Memory B cell (primary cell): ENCODE measurements around the gene PARP1.
"Not testable (repeated sequence)": the region's sequence is repeated elsewhere in the genome, so short reads cannot be mapped to it uniquely, and the experiment has no call there.

Source experiments
- ATAC-seq: fragments of 150-1000 bp; cut with Tn5 transposase; 2 replicates; pipeline ENCODE4 v1.10.0; 2021; ENCODE audit warnings: low read depth, mild to moderate bottlenecking, moderate library complexity
- DNase-seq, 2 donors: peaks; one replicate each; pipeline ENCODE4 v3.0.0; 2022; ENCODE audit warnings: low spot score in 2 of 2
- H3K27ac Mint-ChIP-seq: one replicate; pipeline ENCODE4 v1.8.0; 2022; ENCODE audit warnings: mild to moderate bottlenecking, moderate library complexity, mixed read lengths
- H3K27me3 Mint-ChIP-seq: one replicate; pipeline ENCODE4 v1.8.0; 2022; ENCODE audit warnings: mixed read lengths
- H3K36me3 Mint-ChIP-seq: one replicate; pipeline ENCODE4 v1.8.0; 2022; ENCODE audit warnings: mild to moderate bottlenecking, mixed read lengths
- H3K4me1 Mint-ChIP-seq: one replicate; pipeline ENCODE4 v1.8.0; 2022; ENCODE audit warnings: mixed read lengths
- H3K4me3 Mint-ChIP-seq: one replicate; pipeline ENCODE4 v1.8.0; 2022; ENCODE audit warnings: mild to moderate bottlenecking, moderate library complexity, mixed read lengths
- H3K9me3 Mint-ChIP-seq: one replicate; pipeline ENCODE4 v1.8.0; 2022; ENCODE audit warnings: mixed read lengths

Gene PARP1

DNA sequence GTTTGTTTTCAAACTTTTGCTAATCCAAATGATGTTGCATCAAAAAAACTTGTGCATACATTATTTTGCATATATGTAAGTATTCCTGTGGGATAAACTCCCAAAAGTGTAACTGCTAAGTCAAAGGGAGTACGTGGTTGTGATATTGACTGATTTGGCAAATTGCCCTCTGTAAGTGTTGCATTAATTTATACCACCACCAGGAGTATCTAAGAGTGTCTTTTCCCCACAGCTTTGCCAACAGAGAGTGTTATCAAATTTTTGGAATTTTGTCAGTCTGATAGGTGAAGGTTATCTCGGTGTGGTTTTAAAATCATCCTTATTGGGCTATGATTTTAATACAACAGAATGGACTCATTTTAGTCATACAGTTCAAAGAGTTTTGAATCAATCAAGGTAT is 30.1 kb upstream of the PARP1 start:
- ATAC-seq (no peak), DNase-seq (no peak)
- H3K27ac Mint-ChIP-seq: peak overlapping the region; percentile 8
- H3K9me3 Mint-ChIP-seq: peaks cover 2% of the 10 kb centered on the region
- no peaks in the 10 kb centered on the region for H3K36me3 Mint-ChIP-seq
- H3K4me3 Mint-ChIP-seq: no peak overlapping the region
- H3K27me3 Mint-ChIP-seq: no peaks in the 10 kb centered on the region
- peaks cover 19% of the 10 kb centered on the region for H3K4me1 Mint-ChIP-seq

DNA sequence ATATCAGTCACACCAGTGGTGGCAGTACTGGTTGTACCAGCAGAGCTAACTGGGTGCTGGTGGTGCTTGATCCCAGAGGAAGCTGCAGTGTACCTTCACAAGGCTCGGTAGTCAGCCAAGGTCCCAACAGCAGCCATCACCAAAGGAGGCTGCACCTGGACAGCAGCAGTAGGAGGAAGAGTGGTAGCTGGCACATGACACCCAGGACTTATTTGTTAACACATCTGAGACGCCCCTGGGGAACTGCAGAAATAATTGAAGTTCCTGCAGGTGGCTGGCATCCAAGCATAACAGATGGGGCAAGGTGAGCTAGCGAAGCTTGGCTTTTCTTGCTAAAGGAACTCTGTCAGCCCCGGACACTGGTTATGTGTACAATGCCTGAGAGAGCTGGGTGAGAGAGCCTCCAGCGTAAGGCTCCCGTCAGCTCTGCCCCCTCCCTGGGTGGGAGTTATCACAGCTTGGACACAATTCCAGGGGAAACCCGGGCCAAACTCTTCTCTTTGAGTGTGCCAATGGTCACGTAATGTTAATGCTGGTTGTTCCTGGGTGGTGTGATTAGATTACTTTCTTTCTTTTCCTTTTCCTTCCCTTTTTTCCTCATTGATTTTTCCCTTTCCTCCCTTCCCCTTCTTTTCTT is 29.1 kb upstream of the PARP1 start:
- Mint-ChIP-seq H3K27ac (no peak overlapping the region), H3K27me3 (no peaks in the 10 kb centered on the region), H3K36me3 (no peaks in the 10 kb centered on the region), H3K4me1 (peaks cover 19% of the 10 kb centered on the region), H3K4me3 (peak overlapping the region; percentile 39), H3K9me3 (peaks cover 2% of the 10 kb centered on the region)
- peak; percentile 96 for ATAC-seq
- peak; percentile 41 to 71 for DNase-seq

DNA sequence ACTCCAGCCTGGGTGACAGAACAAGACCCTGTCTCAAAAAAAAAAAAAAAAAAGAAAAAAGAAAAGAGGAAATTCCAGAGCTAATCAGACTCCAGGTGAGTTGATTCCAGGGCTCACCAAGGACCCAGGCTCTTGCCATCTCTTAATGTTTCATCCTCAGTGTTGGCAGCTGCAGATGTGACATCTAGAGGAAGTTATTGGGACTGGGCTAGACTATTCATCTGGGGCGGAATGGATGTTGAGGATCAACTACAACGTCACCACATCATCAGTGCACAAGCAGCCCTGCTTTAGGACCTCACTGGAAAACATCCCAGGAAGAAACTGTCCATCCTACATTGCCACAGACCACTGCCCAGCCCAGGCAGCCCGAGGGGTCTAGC is 28.6 kb upstream of the PARP1 start:
- no peaks in the 10 kb centered on the region for H3K36me3 Mint-ChIP-seq
- H3K4me3 Mint-ChIP-seq: no peak overlapping the region
- no peaks in the 10 kb centered on the region for H3K27me3 Mint-ChIP-seq

DNA sequence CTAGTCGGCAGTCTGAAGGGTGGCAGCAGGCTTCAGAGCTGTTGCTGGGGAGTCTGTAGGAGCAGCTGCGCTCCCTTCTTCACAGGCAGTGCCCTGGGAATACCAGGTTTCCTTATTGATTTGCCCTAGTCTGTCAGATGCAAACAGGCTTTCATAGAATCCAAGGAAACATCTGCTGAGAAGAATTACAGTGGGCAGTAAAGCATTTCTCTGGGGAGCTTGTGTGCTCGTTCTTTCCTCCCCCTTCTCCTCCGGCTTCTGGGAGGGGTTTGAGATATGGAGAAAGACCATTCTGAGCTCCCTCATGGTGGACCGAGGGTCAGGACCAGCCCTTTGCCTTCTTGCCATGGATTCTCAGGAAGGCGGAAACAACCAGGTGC is 25.4 kb upstream of the PARP1 start:
- Mint-ChIP-seq H3K27me3 (no peaks in the 10 kb centered on the region), H3K4me3 (no peak overlapping the region), H3K4me1 (peaks cover 19% of the 10 kb centered on the region), H3K36me3 (no peaks in the 10 kb centered on the region), H3K9me3 (no peaks in the 10 kb centered on the region), H3K27ac (no peak overlapping the region)
- ATAC-seq (no peak), DNase-seq (no peak)

More for the DNA sequence above, 28.6 kb upstream of the PARP1 start:
- H3K9me3 Mint-ChIP-seq: peaks cover 2% of the 10 kb centered on the region
- ATAC-seq (peak; percentile 31), DNase-seq (no peak)
- H3K27ac Mint-ChIP-seq: no peak overlapping the region
- peaks cover 18% of the 10 kb centered on the region for H3K4me1 Mint-ChIP-seq

DNA sequence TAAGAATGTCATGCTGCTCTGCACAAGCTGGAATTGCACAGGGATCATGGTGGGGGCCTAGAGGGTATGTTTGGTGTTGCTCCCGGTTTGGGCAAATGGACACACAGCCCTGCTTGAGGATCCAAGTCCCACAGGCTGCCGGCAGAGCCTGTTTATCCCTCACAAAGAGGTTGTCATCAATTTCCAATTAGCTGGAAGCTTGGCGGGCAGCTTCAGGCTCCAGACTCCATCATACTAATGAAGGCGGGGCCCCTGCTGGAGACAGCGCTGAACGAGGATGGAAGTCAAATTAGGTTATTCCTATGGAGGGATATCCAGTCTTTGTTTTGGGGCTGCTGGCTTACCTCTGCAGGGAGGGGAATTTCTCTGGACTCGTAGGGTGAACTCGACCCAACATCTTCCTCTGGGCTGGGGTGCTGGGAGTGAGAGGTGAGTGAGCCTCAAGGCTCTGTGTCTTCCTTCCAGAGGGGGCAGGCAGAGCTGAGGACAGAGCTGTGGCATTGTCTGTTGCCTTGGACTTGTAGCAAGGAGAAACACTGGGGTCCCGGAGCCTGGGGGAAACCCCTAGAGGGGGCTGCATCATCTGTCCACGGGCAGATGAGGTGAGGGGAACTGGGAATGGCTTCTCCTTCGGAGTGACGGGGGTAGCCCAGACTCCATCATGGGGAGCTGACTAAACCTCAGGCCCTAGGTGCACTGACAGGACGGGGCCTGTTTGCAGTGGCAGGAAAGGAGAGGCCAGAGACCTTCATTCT is 24.9 kb upstream of the PARP1 start:
- ATAC-seq: no peak
- peaks cover 14% of the 10 kb centered on the region for H3K4me1 Mint-ChIP-seq
- H3K27me3 Mint-ChIP-seq: no peaks in the 10 kb centered on the region

DNA sequence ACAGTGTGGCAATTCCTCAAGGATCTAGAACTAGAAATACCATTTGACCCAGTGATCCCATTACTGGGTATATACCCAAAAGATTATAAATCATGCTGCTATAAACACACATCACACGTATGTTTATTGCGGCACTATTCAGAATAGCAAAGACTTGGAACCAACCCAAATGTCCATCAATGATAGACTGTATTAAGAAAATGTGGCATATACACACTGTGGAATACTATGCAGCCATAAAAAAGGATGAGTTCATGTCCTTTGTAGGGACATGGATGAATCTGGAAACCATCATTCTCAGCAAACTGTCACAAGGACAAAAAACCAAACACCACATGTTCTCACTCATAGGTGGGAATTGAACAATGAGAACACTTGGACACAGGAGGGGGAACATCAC is 24.0 kb upstream of the PARP1 start:
- ATAC-seq, DNase-seq, H3K4me3 Mint-ChIP-seq: not testable (repeated sequence)

More for the DNA sequence above, 24.9 kb upstream of the PARP1 start:
- Mint-ChIP-seq H3K9me3 (no peaks in the 10 kb centered on the region), H3K36me3 (no peaks in the 10 kb centered on the region), H3K27ac (no peak overlapping the region), H3K4me3 (no peak overlapping the region)
- DNase-seq: no peak

DNA sequence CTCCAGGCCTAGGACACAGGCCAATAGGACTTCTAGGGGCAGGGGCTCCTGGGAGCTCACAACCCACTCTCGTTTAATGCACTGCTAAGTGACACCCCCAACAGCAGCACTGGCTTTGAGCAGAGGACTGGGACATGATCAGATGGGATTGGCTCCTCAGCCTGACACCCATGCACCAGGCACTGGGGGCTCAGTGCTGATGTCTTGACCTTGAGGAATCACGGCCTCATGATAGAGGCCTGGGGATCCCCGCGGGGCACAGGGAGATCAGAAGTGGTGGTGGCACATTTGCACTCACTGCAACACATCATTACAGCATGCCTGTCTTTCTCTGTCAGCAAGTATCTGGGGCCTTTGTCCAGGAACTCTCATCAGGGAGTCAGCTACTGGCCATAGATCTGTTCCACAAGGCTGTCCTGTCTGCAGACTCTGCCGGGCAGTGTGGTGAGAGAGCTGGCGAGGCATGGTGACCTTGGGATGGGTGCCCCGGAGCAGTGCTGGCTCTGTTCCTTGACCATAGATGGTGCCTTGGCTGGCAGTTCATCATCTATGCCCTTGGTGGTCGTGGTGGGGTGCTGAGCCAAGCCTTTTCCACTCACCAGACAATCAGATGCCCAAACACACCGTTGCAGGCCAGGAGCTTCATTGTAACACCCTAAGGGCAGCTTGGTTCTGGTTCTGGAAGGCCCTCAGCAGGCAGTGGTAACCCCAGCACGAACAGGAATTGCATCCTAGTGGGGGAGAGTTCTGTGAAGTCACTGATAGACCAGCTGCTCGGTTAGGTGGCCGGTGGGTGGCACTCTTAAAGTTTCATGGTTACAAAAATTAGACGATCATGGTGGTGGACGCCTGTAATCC is 22.2 kb upstream of the PARP1 start:
- H3K27me3 Mint-ChIP-seq: no peaks in the 10 kb centered on the region
- no peaks in the 10 kb centered on the region for H3K36me3 Mint-ChIP-seq
- ATAC-seq (no peak), DNase-seq (no peak)
- H3K4me1 Mint-ChIP-seq: peaks cover 13% of the 10 kb centered on the region
- H3K4me3 Mint-ChIP-seq: no peak overlapping the region
- H3K9me3 Mint-ChIP-seq: no peaks in the 10 kb centered on the region
- H3K27ac Mint-ChIP-seq: no peak overlapping the region

More for the DNA sequence above, 24.0 kb upstream of the PARP1 start:
- peaks cover 13% of the 10 kb centered on the region for H3K4me1 Mint-ChIP-seq
- H3K27me3 Mint-ChIP-seq, H3K9me3 Mint-ChIP-seq, H3K27ac Mint-ChIP-seq, H3K36me3 Mint-ChIP-seq: not testable (repeated sequence)

DNA sequence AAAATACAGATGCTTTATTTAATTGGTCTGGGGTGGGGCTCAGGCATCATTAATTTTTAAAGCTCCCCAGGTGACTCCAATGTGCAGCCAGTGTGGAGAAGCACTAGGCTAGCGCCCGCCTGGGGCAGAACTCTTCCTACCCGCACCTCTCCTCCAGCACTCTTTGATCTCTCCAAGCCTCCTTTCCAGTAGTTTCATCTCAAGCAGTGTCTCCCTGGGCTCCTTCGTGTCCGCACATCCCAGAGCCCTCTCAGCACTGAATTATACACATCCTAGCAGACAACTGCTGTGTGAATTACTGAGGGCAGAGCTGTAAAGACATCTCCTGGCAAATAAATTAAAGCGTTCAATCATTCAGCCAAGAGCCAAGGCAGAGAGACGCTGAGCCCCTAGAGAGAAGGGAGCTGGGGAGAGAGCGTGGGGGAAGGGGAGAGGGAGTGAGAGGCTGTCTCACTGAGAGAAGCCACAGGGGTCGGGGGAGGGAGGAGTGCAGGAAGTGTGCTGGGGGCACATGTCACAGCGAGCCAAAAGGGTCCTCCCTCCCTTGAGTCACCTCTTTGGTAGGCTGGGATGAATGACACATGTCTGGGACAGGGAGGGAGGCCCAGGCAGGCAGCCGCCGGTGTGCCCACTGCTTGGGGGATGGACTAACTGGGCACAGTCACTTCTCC is 21.0 kb upstream of the PARP1 start:
- Mint-ChIP-seq H3K27me3 (no peaks in the 10 kb centered on the region), H3K36me3 (no peaks in the 10 kb centered on the region), H3K4me3 (no peak overlapping the region), H3K9me3 (no peaks in the 10 kb centered on the region), H3K4me1 (peaks cover 13% of the 10 kb centered on the region), H3K27ac (no peak overlapping the region)
- ATAC-seq (no peak), DNase-seq (no peak)

DNA sequence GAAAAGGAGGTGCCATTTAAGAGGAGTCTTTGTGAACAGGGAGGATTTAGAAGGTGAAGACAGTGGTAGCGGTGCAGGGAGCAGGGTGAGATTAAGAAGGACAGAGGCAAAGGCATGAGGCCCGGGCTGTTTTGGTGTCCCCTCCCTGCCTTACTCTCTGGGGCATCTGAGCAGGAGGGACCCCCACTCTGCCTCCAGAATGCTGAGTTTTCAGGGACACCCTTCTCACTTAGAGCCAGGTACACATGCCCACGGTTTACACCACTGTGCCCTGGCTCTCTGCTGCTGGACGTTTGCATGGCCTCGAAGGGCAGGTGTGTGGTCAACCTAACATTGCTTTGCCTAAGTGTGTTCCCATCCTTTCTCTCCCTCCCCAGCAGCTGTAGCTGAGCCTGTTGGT is 20.5 kb upstream of the PARP1 start:
- peaks cover 13% of the 10 kb centered on the region for H3K4me1 Mint-ChIP-seq
- ATAC-seq (no peak), DNase-seq (no peak)
- no peak overlapping the region for H3K27ac Mint-ChIP-seq
- H3K27me3 Mint-ChIP-seq: no peaks in the 10 kb centered on the region
- no peaks in the 10 kb centered on the region for H3K9me3 Mint-ChIP-seq
- H3K36me3 Mint-ChIP-seq: no peaks in the 10 kb centered on the region
- no peak overlapping the region for H3K4me3 Mint-ChIP-seq

DNA sequence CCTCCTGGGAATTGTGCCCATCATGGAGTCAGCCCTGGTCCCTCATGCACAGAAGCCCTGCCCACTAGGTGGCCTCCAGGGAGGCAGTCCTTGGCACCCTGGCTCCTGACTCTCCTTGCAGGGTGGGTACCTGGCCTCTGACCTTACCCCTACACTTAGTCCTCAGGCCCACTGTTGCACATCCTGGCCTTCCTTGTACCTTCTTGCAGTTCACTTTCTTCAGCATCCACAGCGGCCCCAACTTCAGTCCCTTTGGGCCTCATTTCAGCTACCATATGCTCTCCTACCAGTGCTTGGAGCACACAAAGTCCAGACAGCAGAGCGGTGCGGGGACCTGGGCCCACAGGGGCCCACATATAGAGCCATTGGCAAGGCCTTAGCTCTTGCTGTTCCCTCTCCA is 19.2 kb upstream of the PARP1 start:
- peaks cover 13% of the 10 kb centered on the region for H3K4me1 Mint-ChIP-seq
- no peak overlapping the region for H3K4me3 Mint-ChIP-seq
- no peaks in the 10 kb centered on the region for H3K27me3 Mint-ChIP-seq
- no peaks in the 10 kb centered on the region for H3K36me3 Mint-ChIP-seq
- no peak for ATAC-seq
- no peaks in the 10 kb centered on the region for H3K9me3 Mint-ChIP-seq
- peak overlapping the region; percentile 2 for H3K27ac Mint-ChIP-seq
- DNase-seq: no peak

DNA sequence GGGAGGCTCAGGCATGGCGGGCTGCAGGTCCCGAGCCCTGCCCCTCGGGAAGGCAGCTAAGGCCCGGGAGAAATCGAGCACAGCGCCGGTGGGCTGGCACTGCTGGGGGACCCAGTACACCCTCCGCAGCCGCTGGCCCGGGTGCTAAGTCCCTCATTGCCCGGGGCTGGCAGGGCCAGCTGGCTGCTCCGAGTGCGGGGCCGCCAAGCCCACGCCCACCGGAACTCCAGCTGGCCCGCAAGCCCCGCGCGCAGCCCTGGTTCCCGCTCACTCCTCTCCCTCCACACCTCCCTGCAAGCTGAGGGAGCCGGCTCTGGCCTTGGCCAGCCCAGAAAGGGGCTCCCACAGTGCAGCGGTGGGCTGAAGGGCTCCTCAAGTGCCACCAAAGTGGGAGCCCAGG is 18.5 kb upstream of the PARP1 start:
- H3K4me1 Mint-ChIP-seq: peaks cover 13% of the 10 kb centered on the region
- not testable (repeated sequence) for H3K27me3 Mint-ChIP-seq, DNase-seq, ATAC-seq, H3K27ac Mint-ChIP-seq, H3K4me3 Mint-ChIP-seq, H3K36me3 Mint-ChIP-seq, H3K9me3 Mint-ChIP-seq

DNA sequence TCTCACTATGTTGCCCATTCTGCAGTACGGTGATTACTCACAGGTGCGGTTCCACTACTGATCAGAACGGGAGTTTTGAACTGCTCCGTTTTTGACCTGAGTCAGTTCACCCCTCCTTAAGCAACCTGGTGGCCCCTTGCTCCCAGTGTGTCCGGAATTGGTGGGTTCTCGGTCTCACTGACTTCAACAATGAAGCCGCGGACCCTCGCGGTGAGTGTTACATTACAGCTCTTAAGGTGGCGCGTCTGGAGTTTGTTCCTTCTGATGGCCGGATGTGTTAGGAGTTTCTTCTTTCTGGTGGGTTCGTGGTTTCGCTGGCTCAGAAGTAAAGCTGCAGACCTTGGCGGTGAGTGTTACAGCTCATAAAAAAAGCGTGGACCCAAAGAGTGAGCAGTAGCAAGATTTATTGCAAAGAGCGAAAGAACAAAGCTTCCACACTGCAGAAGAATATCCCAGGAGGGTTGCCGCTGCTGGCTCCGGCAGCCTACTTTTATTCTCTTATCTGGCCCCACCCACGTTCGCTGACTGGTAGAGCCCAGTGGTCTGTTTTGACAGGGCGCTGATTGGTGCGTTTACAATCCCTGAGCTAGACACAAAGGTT is 17.6 kb upstream of the PARP1 start:
- DNase-seq (no peak), ATAC-seq (peak; percentile 35)
- Mint-ChIP-seq H3K27ac (no peak overlapping the region), H3K36me3 (no peaks in the 10 kb centered on the region), H3K4me1 (peaks cover 13% of the 10 kb centered on the region), H3K9me3 (no peaks in the 10 kb centered on the region), H3K4me3 (peak overlapping the region; percentile 79), H3K27me3 (no peaks in the 10 kb centered on the region)

DNA sequence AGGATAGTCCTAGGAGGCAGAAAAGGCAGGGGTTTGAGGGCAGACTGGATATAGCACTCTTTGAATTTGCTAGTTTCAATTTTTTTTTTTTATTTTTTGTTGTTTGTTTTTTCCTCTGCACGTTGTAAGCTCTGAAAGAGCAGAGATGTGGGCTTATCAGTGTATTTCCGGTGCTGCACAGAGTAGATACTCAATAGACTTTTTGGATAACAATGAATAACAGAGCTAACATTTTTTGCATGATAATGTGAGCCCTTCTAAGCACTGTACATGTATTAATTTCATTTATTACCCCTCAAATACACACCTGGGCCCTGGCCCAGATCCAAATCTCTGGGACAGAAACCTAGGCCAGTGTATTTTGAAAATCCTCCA is 17.1 kb upstream of the PARP1 start:
- ATAC-seq (peak; percentile 10), DNase-seq (no peak)
- Mint-ChIP-seq H3K4me3 (no peak overlapping the region), H3K36me3 (no peaks in the 10 kb centered on the region), H3K27me3 (no peaks in the 10 kb centered on the region), H3K27ac (no peak overlapping the region), H3K9me3 (no peaks in the 10 kb centered on the region), H3K4me1 (peaks cover 13% of the 10 kb centered on the region)
